Lung (tissue), 12 donors: ENCODE measurements around the gene PPP3R1. TPM values are rescaled to one million over a fixed set of nuclear protein-coding genes. Genes with fewer than 3 reads are reported as not detected.

Source experiments
- ATAC-seq: fragments of 200-7000 bp; cut with Tn5 transposase; one replicate; pipeline ENCODE4 v1.9.1; 2020; ENCODE audit warnings: moderate number of reproducible peaks; ENCODE audit not compliant: insufficient read depth, low FRiP score
- DNase-seq, 3 donors: peaks; one replicate each; pipeline ENCODE4 v3.0.0-alpha.2; 2013 to 2017
- H3K27ac ChIP-seq, 2 donors: one replicate each; pipeline ENCODE4 v1.5.1; 2013; ENCODE audit warnings: mild to moderate bottlenecking in 2 of 2, moderate library complexity in 2 of 2, control low read depth in 1 of 2, inconsistent platforms in 1 of 2, low read depth in 1 of 2, low read length in 1 of 2
- H3K27me3 ChIP-seq, 3 donors: one replicate each; pipeline ENCODE4 v1.5.1; 2013; ENCODE audit warnings: low read length in 2 of 3; ENCODE audit not compliant: control insufficient read depth in 3 of 3, insufficient read depth in 3 of 3
- H3K36me3 ChIP-seq, 4 donors: one replicate each; pipeline ENCODE4 v1.5.1; 2013; ENCODE audit warnings: low read length in 4 of 4, mild to moderate bottlenecking in 1 of 4, moderate library complexity in 1 of 4; ENCODE audit not compliant: control insufficient read depth in 4 of 4, insufficient read depth in 4 of 4
- H3K4me1 ChIP-seq, 5 donors: one replicate each; pipeline ENCODE4 v1.5.1; 2013; ENCODE audit warnings: low read length in 5 of 5, mild to moderate bottlenecking in 2 of 5, moderate library complexity in 1 of 5; ENCODE audit not compliant: control insufficient read depth in 5 of 5, insufficient read depth in 5 of 5
- H3K4me3 ChIP-seq: one replicate; pipeline ENCODE4 v1.5.1; 2013; ENCODE audit warnings: mild to moderate bottlenecking, control low read depth, moderate library complexity
- H3K9ac ChIP-seq, 2 donors: one replicate each; pipeline ENCODE4 v1.5.1; 2013; ENCODE audit warnings: low read length in 2 of 2, control low read depth in 1 of 2; ENCODE audit not compliant: insufficient read depth in 1 of 2
- H3K9me3 ChIP-seq, 4 donors: one replicate each; pipeline ENCODE4 v1.5.1; 2013; ENCODE audit warnings: low read length in 3 of 4, mild to moderate bottlenecking in 1 of 4, moderate library complexity in 1 of 4; ENCODE audit not compliant: control insufficient read depth in 4 of 4, insufficient read depth in 3 of 4
- WGBS, 2 donors: extraction: QIAGEN DNeasy Blood & Tissue Kit; methylation state at CpG; one replicate each; pipeline ENCODE4 v1.1.7; 2013; 5-methylcytosine and 5-hydroxymethylcytosine counted together
- polyA plus RNA-seq, 2 donors: library from polyadenylated mRNA; stranded (reverse); fragments of 200-250 nt; gene quantifications; one replicate each; pipeline ENCODE4 v1.2.1, GENCODE V29; 2013
- total RNA-seq, 2 donors: library from RNA; depleted of rRNA in 1 of 2; stranded (reverse); fragments of >200 nt in 1 of 2; gene quantifications; one replicate each; pipeline ENCODE4 v1.2.1, GENCODE V29; 2014 to 2021
- TF ChIP-seq, protein P1 (sequence below): IDR thresholded peaks from 2 replicates; pipeline ENCODE4 v1.5.1; 2012; ENCODE audit warnings: mild to moderate bottlenecking; ENCODE audit errors: control extremely low read depth, extremely low read depth
- donor health status: control.
- donor health status: control.
- donor health status: Bipolar disorder and iron deficiency.
- donor health status: healthy.
- donor health status: DM: yes; HTN: yes; CAD: no.

The PPP3R1 gene
- total and polyA plus RNA-seq, 4 donors = 20.8 to 69.7 (median 36.8) TPM

DNA sequence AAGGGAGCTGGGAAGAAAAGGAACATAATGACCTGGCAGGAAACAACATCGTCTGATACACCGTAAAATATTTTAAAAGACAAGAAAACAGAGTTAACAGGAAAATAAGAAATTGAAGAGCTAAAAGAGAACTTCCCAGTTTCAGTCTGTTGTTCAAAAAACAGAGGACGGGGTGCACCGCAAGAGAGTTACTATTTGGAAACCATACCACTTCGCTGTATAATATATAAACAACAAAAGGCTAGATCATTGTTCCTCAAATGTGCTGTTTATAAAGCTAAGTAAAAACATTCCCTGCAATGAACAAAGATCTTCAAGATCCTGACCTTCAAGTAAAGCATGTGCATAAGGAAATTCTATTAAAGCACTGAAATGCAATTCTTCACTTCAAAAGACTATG, 2.1 kb downstream of the PPP3R1 start:
- TF ChIP-seq, protein P1, sequence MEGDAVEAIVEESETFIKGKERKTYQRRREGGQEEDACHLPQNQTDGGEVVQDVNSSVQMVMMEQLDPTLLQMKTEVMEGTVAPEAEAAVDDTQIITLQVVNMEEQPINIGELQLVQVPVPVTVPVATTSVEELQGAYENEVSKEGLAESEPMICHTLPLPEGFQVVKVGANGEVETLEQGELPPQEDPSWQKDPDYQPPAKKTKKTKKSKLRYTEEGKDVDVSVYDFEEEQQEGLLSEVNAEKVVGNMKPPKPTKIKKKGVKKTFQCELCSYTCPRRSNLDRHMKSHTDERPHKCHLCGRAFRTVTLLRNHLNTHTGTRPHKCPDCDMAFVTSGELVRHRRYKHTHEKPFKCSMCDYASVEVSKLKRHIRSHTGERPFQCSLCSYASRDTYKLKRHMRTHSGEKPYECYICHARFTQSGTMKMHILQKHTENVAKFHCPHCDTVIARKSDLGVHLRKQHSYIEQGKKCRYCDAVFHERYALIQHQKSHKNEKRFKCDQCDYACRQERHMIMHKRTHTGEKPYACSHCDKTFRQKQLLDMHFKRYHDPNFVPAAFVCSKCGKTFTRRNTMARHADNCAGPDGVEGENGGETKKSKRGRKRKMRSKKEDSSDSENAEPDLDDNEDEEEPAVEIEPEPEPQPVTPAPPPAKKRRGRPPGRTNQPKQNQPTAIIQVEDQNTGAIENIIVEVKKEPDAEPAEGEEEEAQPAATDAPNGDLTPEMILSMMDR = no peak
- H3K27me3 ChIP-seq = no peaks in the 10 kb centered on the region
- no peak overlapping the region for H3K4me3 ChIP-seq
- peak overlapping the region; percentile 70 to 86 for H3K9ac ChIP-seq
- DNase-seq (peak in 1 of 3 donors; percentile 35), ATAC-seq (no peak)
- peak overlapping the region in 1 of 2 donors; percentile 35 for H3K27ac ChIP-seq
- 4 to 10% methylated on average over 5 of the region's 5 CpGs for WGBS, 2 donors
- peaks cover 0 to 4% (median 0%) of the 10 kb centered on the region in 4 donors for H3K36me3 ChIP-seq
- H3K9me3 ChIP-seq = no peaks in the 10 kb centered on the region
- H3K4me1 ChIP-seq = peaks cover 4 to 43% (median 17%) of the 10 kb centered on the region in 5 donors

- no peak for ATAC-seq
- Histone ChIP-seq H3K27me3 (no peaks in the 10 kb centered on the region), H3K4me3 (no peak overlapping the region), H3K4me1 (peaks cover 6 to 36% (median 13%) of the 10 kb centered on the region in 5 donors), H3K36me3 (peaks cover 0 to 4% (median 0%) of the 10 kb centered on the region in 4 donors), H3K9ac (no peak overlapping the region), H3K27ac (no peak overlapping the region), H3K9me3 (no peaks in the 10 kb centered on the region)
- TF ChIP-seq, protein P1 = no peak
- WGBS, 2 donors = 53 to 61% methylated on average over 2 of the region's 2 CpGs
- DNase-seq = no peak
Measured at GRCh38 chr2:68248806-68249205, 3.5 kb downstream of the PPP3R1 start.

GRCh38 chr2:68248361-68248760, 4.0 kb downstream of the PPP3R1 start:
- WGBS, 2 donors = 68% methylated on average over 3 of the region's 3 CpGs
- H3K4me1 ChIP-seq = peaks cover 6 to 36% (median 12%) of the 10 kb centered on the region in 5 donors
- no peak overlapping the region for H3K9ac ChIP-seq
- DNase-seq = no peak
- H3K4me3 ChIP-seq = no peak overlapping the region
- H3K27me3 ChIP-seq = no peaks in the 10 kb centered on the region
- ATAC-seq = no peak
- H3K9me3 ChIP-seq = no peaks in the 10 kb centered on the region
- H3K27ac ChIP-seq = no peak overlapping the region
- peaks cover 0 to 4% (median 0%) of the 10 kb centered on the region in 4 donors for H3K36me3 ChIP-seq
- TF ChIP-seq, protein P1 = no peak

DNA sequence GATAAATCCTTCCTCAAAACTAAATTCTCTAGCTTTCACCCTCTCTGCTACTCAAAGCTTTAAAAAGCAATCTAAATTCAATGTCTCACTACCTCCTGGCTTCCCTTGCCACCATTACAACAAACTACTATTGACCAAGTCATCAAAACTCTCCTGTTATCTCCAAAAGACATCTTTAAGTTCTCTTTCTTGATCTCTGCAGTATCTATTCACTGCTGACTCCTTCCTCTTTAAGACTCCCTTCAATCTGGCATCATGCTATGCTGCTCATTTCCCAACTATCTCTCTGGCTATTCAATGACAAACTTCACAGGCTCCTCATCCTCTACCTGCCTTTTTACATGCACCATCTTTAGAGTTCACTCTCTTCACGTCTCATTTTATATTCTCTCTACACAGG, 5.9 kb downstream of the PPP3R1 start:
- DNase-seq (no peak), ATAC-seq (no peak)
- WGBS, 2 donors = 61 to 86% methylated on average over 1 of the region's 1 CpG
- no peaks in the 10 kb centered on the region for H3K9me3 ChIP-seq
- H3K4me1 ChIP-seq = peaks cover 6 to 36% (median 12%) of the 10 kb centered on the region in 5 donors
- no peak overlapping the region for H3K4me3 ChIP-seq
- peaks cover 0 to 4% (median 1%) of the 10 kb centered on the region in 4 donors for H3K36me3 ChIP-seq
- TF ChIP-seq, protein P1 = no peak
- no peak overlapping the region for H3K9ac ChIP-seq
- no peak overlapping the region for H3K27ac ChIP-seq
- H3K27me3 ChIP-seq = no peaks in the 10 kb centered on the region
